CD14-positive monocyte (primary cell): ENCODE measurements around the gene GIT2. TPM values are rescaled to one million over a fixed set of nuclear protein-coding genes. Genes with fewer than 3 reads are reported as not detected.
A peak's percentile ranks its signal among the peaks of the same experiment; 100 is the strongest.

Source experiments
- DNase-seq, 3 donors: peaks; one replicate each; pipeline ENCODE4 v3.0.0-alpha.2; 2011 to 2022
- H2AFZ ChIP-seq: 2 replicates; pipeline ENCODE4 v1.6.0; 2012; ENCODE audit warnings: mild to moderate bottlenecking, low read depth, low read length, inconsistent platforms; ENCODE audit not compliant: insufficient read depth, poor library complexity, severe bottlenecking
- H3K27ac ChIP-seq, 2 donors: 1 replicate in 1 of 2; 2 replicates in 1 of 2; pipeline ENCODE4 v1.5.1; 2012 to 2013; ENCODE audit warnings: low read length in 2 of 2, control low read depth in 1 of 2, inconsistent platforms in 1 of 2, low read depth in 1 of 2, mild to moderate bottlenecking in 1 of 2
- H3K27me3 ChIP-seq, 2 donors: one replicate each; pipeline versions ENCODE4 v1.6.0 to v1.6.1; 2011 to 2013; ENCODE audit warnings: low read length in 2 of 2; ENCODE audit not compliant: control insufficient read depth in 2 of 2, insufficient read depth in 2 of 2
- H3K36me3 ChIP-seq, 2 donors: replicated peaks in 1 of 2; 1 replicate in 1 of 2; 2 replicates in 1 of 2; pipeline versions ENCODE4 v1.5.1 to v1.6.1; 2012 to 2013; ENCODE audit warnings: low read length in 2 of 2, control low read depth in 1 of 2, inconsistent platforms in 1 of 2, mild to moderate bottlenecking in 1 of 2; ENCODE audit not compliant: insufficient read depth in 2 of 2, control insufficient read depth in 1 of 2
- H3K4me1 ChIP-seq, 2 donors: 1 replicate in 1 of 2; 2 replicates in 1 of 2; pipeline versions ENCODE4 v1.5.1 to v1.6.1; 2012 to 2013; ENCODE audit warnings: low read length in 2 of 2, control low read depth in 1 of 2, inconsistent platforms in 1 of 2, mild to moderate bottlenecking in 1 of 2, moderate library complexity in 1 of 2; ENCODE audit not compliant: insufficient read depth in 2 of 2, control insufficient read depth in 1 of 2
- H3K4me2 ChIP-seq: replicated peaks from 2 replicates; pipeline ENCODE3; 2012; ENCODE audit warnings: low read length, moderate library complexity, mild to moderate bottlenecking; ENCODE audit not compliant: poor library complexity, severe bottlenecking; ENCODE audit errors: extremely low read depth
- H3K4me3 ChIP-seq, 3 experiments: fragments of 200-600 bp in 1 of 3; sonication (generic) in 1 of 3; replicated peaks in 1 of 3; 1 replicate in 2 of 3; 2 replicates in 1 of 3; pipeline ENCODE4 v1.5.1; 2011 to 2013; ENCODE audit warnings: low read length in 3 of 3, mild to moderate bottlenecking in 3 of 3, control low read depth in 2 of 3, low read depth in 2 of 3, inconsistent platforms in 1 of 3, moderate library complexity in 1 of 3
- H3K79me2 ChIP-seq: 2 replicates; pipeline ENCODE4 v1.6.0; 2012; ENCODE audit warnings: mild to moderate bottlenecking, control low read depth, inconsistent platforms, low read length, moderate library complexity; ENCODE audit not compliant: insufficient read depth
- H3K9ac ChIP-seq: 2 replicates; pipeline ENCODE4 v1.6.0; 2017; ENCODE audit warnings: low read length, mild to moderate bottlenecking; ENCODE audit not compliant: insufficient read depth, poor library complexity, severe bottlenecking
- H3K9me3 ChIP-seq, 2 donors: replicated peaks in 1 of 2; 1 replicate in 1 of 2; 2 replicates in 1 of 2; pipeline versions ENCODE4 v1.5.1 to v1.6.1; 2012 to 2013; ENCODE audit warnings: low read length in 2 of 2, control low read depth in 1 of 2; ENCODE audit not compliant: control insufficient read depth in 1 of 2, insufficient read depth in 1 of 2
- H4K20me1 ChIP-seq: 2 replicates; pipeline ENCODE4 v1.6.0; 2012; ENCODE audit warnings: mild to moderate bottlenecking, low read length, control low read depth, moderate library complexity; ENCODE audit not compliant: insufficient read depth
- H3K27ac Mint-ChIP-seq, 7 donors: one replicate each; pipeline ENCODE4 v1.8.0; 2020; ENCODE audit warnings: mild to moderate bottlenecking in 7 of 7, mixed read lengths in 7 of 7, moderate library complexity in 6 of 7, inconsistent platforms in 2 of 7
- H3K27me3 Mint-ChIP-seq, 3 donors: one replicate each; pipeline ENCODE4 v1.8.0; 2021 to 2022; ENCODE audit warnings: low read depth in 3 of 3, mild to moderate bottlenecking in 3 of 3, mixed read lengths in 3 of 3, moderate library complexity in 3 of 3, inconsistent platforms in 1 of 3
- H3K36me3 Mint-ChIP-seq, 2 donors: one replicate each; pipeline ENCODE4 v1.8.0; 2020; ENCODE audit warnings: mixed read lengths in 2 of 2, inconsistent platforms in 1 of 2, mild to moderate bottlenecking in 1 of 2
- H3K4me1 Mint-ChIP-seq: one replicate; pipeline ENCODE4 v1.8.0; 2020; ENCODE audit warnings: mild to moderate bottlenecking, mixed read lengths
- H3K4me3 Mint-ChIP-seq, 2 donors: one replicate each; pipeline ENCODE4 v1.8.0; 2020; ENCODE audit warnings: mild to moderate bottlenecking in 2 of 2, mixed read lengths in 2 of 2, moderate library complexity in 1 of 2
- H3K9me3 Mint-ChIP-seq, 7 donors: one replicate each; pipeline ENCODE4 v1.8.0; 2020 to 2022; ENCODE audit warnings: mixed read lengths in 7 of 7, mild to moderate bottlenecking in 6 of 7, moderate library complexity in 6 of 7, inconsistent platforms in 2 of 7
- CTCF ChIP-seq: fragments of 200-600 bp; IDR thresholded peaks from one replicate; pipeline ENCODE4 v1.8.0; 2022; ENCODE audit warnings: antibody characterized with exemption, mild to moderate bottlenecking
- WGBS: methylation state at CpG from one replicate; pipeline ENCODE4 v1.1.5; 2013; ENCODE audit warnings: missing lambda C conversion rate; ENCODE audit not compliant: insufficient coverage; 5-methylcytosine and 5-hydroxymethylcytosine counted together
- intact Hi-C, 2 donors: fragments of 100-400 bp; cut with micrococcal nuclease; formaldehyde crosslinking; loops; one replicate each; pipeline versions ENCODE4 v1.15.0 to v1.15.1; 2023
- polyA plus RNA-seq, 3 donors: library from polyadenylated mRNA; depleted of rRNA in 1 of 3; unstranded in 2 of 3; stranded (reverse) in 1 of 3; fragments of 300-500 nt in 2 of 3; fragments of >200 nt in 1 of 3; fragmentation: Illumina TruSeq in 2 of 3; gene quantifications; 1 replicate in 2 of 3; 2 replicates in 1 of 3; pipeline ENCODE4 v1.2.3, GENCODE V29; 2012 to 2021

GIT2 gene
- polyA plus RNA-seq, 3 donors: 75.8 to 139 (median 98.8) TPM

- Histone ChIP-seq H3K4me1 (no peaks in the 10 kb centered on the region), H2AFZ (no peak overlapping the region), H4K20me1 (peaks cover 14% of the 10 kb centered on the region), H3K4me2 (no peak overlapping the region), H3K36me3 (peaks cover 88 to 100% of the 10 kb centered on the region in 2 donors), H3K4me3 (no peak overlapping the region), H3K9ac (no peak overlapping the region), H3K79me2 (no peaks in the 10 kb centered on the region), H3K27ac (peak overlapping the region in 1 of 2 donors; percentile 37), H3K9me3 (no peaks in the 10 kb centered on the region), H3K27me3 (no peaks in the 10 kb centered on the region)
- H3K9me3 Mint-ChIP-seq: no peaks in the 10 kb centered on the region
- DNase-seq: no peak
- H3K27ac Mint-ChIP-seq: peak overlapping the region in 1 of 7 donors; percentile 81
- intact Hi-C loops: no loop called here
- peaks cover 0 to 1% (median 0%) of the 10 kb centered on the region in 3 donors for H3K27me3 Mint-ChIP-seq
- no peak for TF ChIP-seq CTCF
- 100% methylated on average over 1 of the region's 4 CpGs for WGBS
- H3K4me3 Mint-ChIP-seq: no peak overlapping the region
- peaks cover 90 to 99% of the 10 kb centered on the region in 2 donors for H3K36me3 Mint-ChIP-seq
- no peaks in the 10 kb centered on the region for H3K4me1 Mint-ChIP-seq
These were observed 80.1 kb downstream of the GIT2 start for GRCh38 chr12:109916045-109916444.

GRCh38 chr12:109915171-109916040 is 80.8 kb downstream of the GIT2 start:
- Histone ChIP-seq H2AFZ (no peak overlapping the region), H3K36me3 (peaks cover 88 to 100% of the 10 kb centered on the region in 2 donors), H3K4me3 (no peak overlapping the region), H3K79me2 (no peaks in the 10 kb centered on the region), H3K4me2 (no peak overlapping the region), H3K9me3 (no peaks in the 10 kb centered on the region), H4K20me1 (peaks cover 14% of the 10 kb centered on the region), H3K27me3 (no peaks in the 10 kb centered on the region), H3K4me1 (no peaks in the 10 kb centered on the region), H3K27ac (peak overlapping the region in 1 of 2 donors; percentile 37), H3K9ac (no peak overlapping the region)
- 95% methylated on average over 25 of the region's 26 CpGs for WGBS
- no peaks in the 10 kb centered on the region for H3K4me1 Mint-ChIP-seq
- intact Hi-C loops: no loop called here
- peaks cover 0 to 1% (median 0%) of the 10 kb centered on the region in 3 donors for H3K27me3 Mint-ChIP-seq
- H3K4me3 Mint-ChIP-seq: no peak overlapping the region
- no peaks in the 10 kb centered on the region for H3K9me3 Mint-ChIP-seq
- no peak for TF ChIP-seq CTCF
- H3K27ac Mint-ChIP-seq: peak overlapping the region in 4 of 7 donors; percentile 3 to 81 (median 73)
- H3K36me3 Mint-ChIP-seq: peaks cover 90 to 99% of the 10 kb centered on the region in 2 donors
- no peak for DNase-seq
